Ishikawa (cell line): ENCODE measurements around the gene OXGR1.

Experiments
- CEBPB ChIP-seq: IDR thresholded peaks from 2 replicates; pipeline ENCODE4 v1.6.1; 2012
- CREB1 ChIP-seq: IDR thresholded peaks from 2 replicates; pipeline ENCODE4 v1.6.1; 2012; ENCODE audit warnings: low read depth
- EP300 ChIP-seq: IDR thresholded peaks from 2 replicates; pipeline ENCODE4 v1.6.1; 2012; ENCODE audit warnings: borderline replicate concordance
- FOXM1 ChIP-seq: IDR thresholded peaks from 2 replicates; pipeline ENCODE4 v1.6.1; 2012; ENCODE audit warnings: low read depth, borderline replicate concordance
- MAX ChIP-seq: IDR thresholded peaks from 2 replicates; pipeline ENCODE4 v1.6.1; 2012
- NFIC ChIP-seq: IDR thresholded peaks from 2 replicates; pipeline ENCODE4 v1.6.1; 2012
- RAD21 ChIP-seq: IDR thresholded peaks from 2 replicates; pipeline ENCODE4 v1.6.1; 2012; ENCODE audit warnings: low read depth
- REST ChIP-seq: IDR thresholded peaks from 2 replicates; pipeline ENCODE4 v1.6.1; 2012; ENCODE audit warnings: low read depth, mild to moderate bottlenecking
- TAF1 ChIP-seq: IDR thresholded peaks from 2 replicates; pipeline ENCODE4 v1.6.1; 2012; ENCODE audit warnings: low read depth, mild to moderate bottlenecking
- TCF12 ChIP-seq: IDR thresholded peaks from 2 replicates; pipeline ENCODE4 v1.6.1; 2012; ENCODE audit warnings: low read depth
- TEAD4 ChIP-seq: IDR thresholded peaks from 2 replicates; pipeline ENCODE4 v1.6.1; 2012
- USF1 ChIP-seq: IDR thresholded peaks from 2 replicates; pipeline ENCODE4 v1.6.1; 2012
- YY1 ChIP-seq: IDR thresholded peaks from 2 replicates; pipeline ENCODE4 v1.6.1; 2012; ENCODE audit warnings: low read depth
- ZBTB7A ChIP-seq: IDR thresholded peaks from 2 replicates; pipeline ENCODE4 v1.6.1; 2012; ENCODE audit warnings: low read depth

- no peak for TF ChIP-seq CREB1
- no peak for TF ChIP-seq ZBTB7A
- TF ChIP-seq MAX = no peak
- no peak for TF ChIP-seq REST
- TF ChIP-seq TAF1 = no peak
- TF ChIP-seq EP300 = no peak
- no peak for TF ChIP-seq TEAD4
- no peak for TF ChIP-seq NFIC
- no peak for TF ChIP-seq CEBPB
- TF ChIP-seq USF1 = no peak
- no peak for TF ChIP-seq TCF12
- TF ChIP-seq FOXM1 = no peak
- no peak for TF ChIP-seq YY1
- no peak for TF ChIP-seq RAD21
These were observed 58.4 kb downstream of the OXGR1 start for GRCh38 chr13:96935901-96936300.
